GM12892 (cell line): ENCODE results near the gene RFX1.

ENCODE experiments used
- POLR2A ChIP-seq: IDR thresholded peaks from 2 replicates; pipeline ENCODE4 v1.6.1; 2011; ENCODE audit warnings: low read depth, low read length, control low read depth
- POLR2AphosphoS5 ChIP-seq: IDR thresholded peaks from 2 replicates; pipeline ENCODE4 v1.6.1; 2011; ENCODE audit warnings: low read depth, low read length, control low read depth
- TAF1 ChIP-seq: IDR thresholded peaks from 2 replicates; pipeline ENCODE4 v1.6.1; 2011; ENCODE audit warnings: low read depth, mild to moderate bottlenecking, control low read depth, low read length, borderline replicate concordance

DNA sequence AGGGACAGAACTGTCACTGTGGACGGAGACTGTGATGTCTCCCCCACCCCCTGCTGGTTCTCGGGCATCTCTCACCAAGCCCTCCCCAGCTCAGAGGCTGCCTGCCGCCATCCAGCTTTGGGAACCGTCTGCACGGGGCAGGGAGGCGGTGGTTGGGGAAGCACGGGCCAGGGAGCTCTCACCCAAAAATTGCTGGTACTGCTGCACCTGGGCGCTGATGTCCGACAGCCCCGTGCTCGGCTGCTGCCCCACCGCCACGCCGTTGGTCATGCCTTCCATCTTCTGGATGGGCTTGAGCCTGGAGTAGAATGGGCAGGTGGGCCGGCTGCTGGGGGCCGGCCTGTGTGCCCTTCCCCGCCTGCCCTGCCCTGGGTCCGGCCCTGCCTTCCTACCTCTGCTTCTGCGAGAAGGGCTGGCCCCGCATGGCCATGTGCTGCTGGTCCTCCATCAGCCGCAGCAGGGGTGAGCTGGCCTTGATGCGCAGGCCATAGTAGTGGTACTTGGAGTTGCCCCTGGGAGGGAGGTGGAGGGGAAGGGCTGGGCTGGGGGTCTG, 37.7 kb downstream of the RFX1 start:
- TF ChIP-seq POLR2A (no peak), POLR2AphosphoS5 (no peak), TAF1 (no peak)
